ENCODE results near the gene RFT1. TPM values are rescaled to one million over a fixed set of nuclear protein-coding genes. Genes with fewer than 3 reads are reported as not detected.

Gene RFT1
- total and polyA plus RNA-seq, 2 donors (not counting 1 experiment from before 2014, with no cell fraction given): 9.7 to 20.5 TPM

- no peaks in the 10 kb centered on the region for H3K36me3 ChIP-seq (ENCODE audit: control insufficient read depth, insufficient read depth, low read length)
- no peak for DNase-seq (ENCODE audit: low read depth in 2 of 2)
- TF ChIP-seq CTCF (conservative IDR thresholded peaks at IDR 0.05 in 1 of 2, IDR thresholded peaks at IDR 0.05 in 1 of 2; ENCODE audit: low read depth in 1 of 2, low read length in 2 of 2) (no peak), EZH2 (IDR thresholded peaks at IDR 0.05; ENCODE audit: low read length, missing control alignments) (no peak)
Measured at GRCh38 chr3:53079791-53080555, 50.3 kb downstream of the RFT1 start.

GRCh38 chr3:53079147-53079546 lies 51.1 kb downstream of the RFT1 start:
- no peaks in the 10 kb centered on the region for H3K79me2 ChIP-seq (ENCODE audit: control insufficient read depth, insufficient read depth, low read length)
- H3K4me3 ChIP-seq (replicated peaks in 1 of 4; ENCODE audit: control extremely low read depth in 1 of 4, insufficient read depth in 1 of 4, low read depth in 3 of 4, low read length in 4 of 4): no peak overlapping the region
- TF ChIP-seq CTCF (conservative IDR thresholded peaks at IDR 0.05 in 1 of 2, IDR thresholded peaks at IDR 0.05 in 1 of 2; ENCODE audit: low read depth in 1 of 2, low read length in 2 of 2) (no peak), EZH2 (IDR thresholded peaks at IDR 0.05; ENCODE audit: low read length, missing control alignments) (no peak)
- no peak overlapping the region for H2AFZ ChIP-seq (ENCODE audit: low read length)
- no peak overlapping the region for H3K9ac ChIP-seq (ENCODE audit: insufficient read depth, low read length)
- H3K4me2 ChIP-seq (ENCODE audit: extremely low read depth, insufficient read depth, low read length): no peak overlapping the region
- H4K20me1 ChIP-seq (ENCODE audit: control insufficient read depth, extremely low read depth, insufficient read depth, low read length): no peaks in the 10 kb centered on the region
- no peak for DNase-seq (ENCODE audit: low read depth in 2 of 2)
- H3K36me3 ChIP-seq (ENCODE audit: control insufficient read depth, insufficient read depth, low read length): no peaks in the 10 kb centered on the region
- no peaks in the 10 kb centered on the region for H3K9me3 ChIP-seq (ENCODE audit: control insufficient read depth, insufficient read depth, low read depth, low read length)
- peaks cover 3% of the 10 kb centered on the region for H3K4me1 ChIP-seq (ENCODE audit: control insufficient read depth, extremely low read depth, insufficient read depth, low read length)
- H3K27ac ChIP-seq (ENCODE audit: insufficient read depth, low read length): no peak overlapping the region
- no peaks in the 10 kb centered on the region for H3K27me3 ChIP-seq (ENCODE audit: control insufficient read depth, insufficient read depth, low read length)

More at GRCh38 chr3:53079791-53080555, 50.3 kb downstream of the RFT1 start:
- Histone ChIP-seq H3K4me3 (replicated peaks in 1 of 4; ENCODE audit: control extremely low read depth in 1 of 4, insufficient read depth in 1 of 4, low read depth in 3 of 4, low read length in 4 of 4) (no peak overlapping the region), H3K79me2 (ENCODE audit: control insufficient read depth, insufficient read depth, low read length) (no peaks in the 10 kb centered on the region), H3K27ac (ENCODE audit: insufficient read depth, low read length) (no peak overlapping the region), H3K4me2 (ENCODE audit: extremely low read depth, insufficient read depth, low read length) (no peak overlapping the region), H3K9me3 (ENCODE audit: control insufficient read depth, insufficient read depth, low read depth, low read length) (no peaks in the 10 kb centered on the region), H2AFZ (ENCODE audit: low read length) (no peak overlapping the region), H3K27me3 (ENCODE audit: control insufficient read depth, insufficient read depth, low read length) (no peaks in the 10 kb centered on the region), H3K4me1 (ENCODE audit: control insufficient read depth, extremely low read depth, insufficient read depth, low read length) (peaks cover 5% of the 10 kb centered on the region), H4K20me1 (ENCODE audit: control insufficient read depth, extremely low read depth, insufficient read depth, low read length) (no peaks in the 10 kb centered on the region), H3K9ac (ENCODE audit: insufficient read depth, low read length) (no peak overlapping the region)

- Histone ChIP-seq H3K27me3 (ENCODE audit: control insufficient read depth, insufficient read depth, low read length) (no peaks in the 10 kb centered on the region), H3K4me2 (ENCODE audit: extremely low read depth, insufficient read depth, low read length) (no peak overlapping the region), H3K36me3 (ENCODE audit: control insufficient read depth, insufficient read depth, low read length) (no peaks in the 10 kb centered on the region), H3K79me2 (ENCODE audit: control insufficient read depth, insufficient read depth, low read length) (no peaks in the 10 kb centered on the region), H2AFZ (ENCODE audit: low read length) (no peak overlapping the region), H3K4me1 (ENCODE audit: control insufficient read depth, extremely low read depth, insufficient read depth, low read length) (peaks cover 3% of the 10 kb centered on the region), H3K9me3 (ENCODE audit: control insufficient read depth, insufficient read depth, low read depth, low read length) (no peaks in the 10 kb centered on the region), H4K20me1 (ENCODE audit: control insufficient read depth, extremely low read depth, insufficient read depth, low read length) (no peaks in the 10 kb centered on the region), H3K27ac (ENCODE audit: insufficient read depth, low read length) (no peak overlapping the region), H3K4me3 (replicated peaks in 1 of 4; ENCODE audit: control extremely low read depth in 1 of 4, insufficient read depth in 1 of 4, low read depth in 3 of 4, low read length in 4 of 4) (no peak overlapping the region), H3K9ac (ENCODE audit: insufficient read depth, low read length) (no peak overlapping the region)
- no peak for TF ChIP-seq CTCF (conservative IDR thresholded peaks at IDR 0.05 in 1 of 2, IDR thresholded peaks at IDR 0.05 in 1 of 2; ENCODE audit: low read depth in 1 of 2, low read length in 2 of 2)
- TF ChIP-seq EZH2 (IDR thresholded peaks at IDR 0.05; ENCODE audit: low read length, missing control alignments): no peak
- no peak for DNase-seq (ENCODE audit: low read depth in 2 of 2)
Measured at GRCh38 chr3:53078656-53079055, 51.6 kb downstream of the RFT1 start.

Data from fibroblast of lung (primary cell).